GM12801 (cell line): ENCODE data around the gene KANSL1.

ENCODE experiments used
- CTCF ChIP-seq: IDR thresholded peaks from one replicate; pipeline ENCODE4 v1.5.1; 2011; ENCODE audit warnings: control low read depth; ENCODE audit not compliant: insufficient read length; ENCODE audit errors: extremely low read depth

KANSL1 gene

GRCh38 chr17:46121841-46122485 lies 71.3 kb downstream of the KANSL1 start:
- no peak for TF ChIP-seq CTCF

- no peak for TF ChIP-seq CTCF
Measured at GRCh38 chr17:46121165-46121764, 72.0 kb downstream of the KANSL1 start.

- no peak for TF ChIP-seq CTCF
Measured at GRCh38 chr17:46120537-46120936, 72.7 kb downstream of the KANSL1 start.

- TF ChIP-seq CTCF = no peak
Measured at GRCh38 chr17:46120078-46120477, 73.2 kb downstream of the KANSL1 start.

- no peak for TF ChIP-seq CTCF
Measured at GRCh38 chr17:46118964-46119363, 74.3 kb downstream of the KANSL1 start.

- TF ChIP-seq CTCF = no peak
Measured at GRCh38 chr17:46117850-46118696, 75.2 kb downstream of the KANSL1 start.

GRCh38 chr17:46117117-46117516 lies 76.1 kb downstream of the KANSL1 start:
- no peak for TF ChIP-seq CTCF
